HCT116 (cell line): Measurements from ENCODE around the gene SFXN4. TPM values are rescaled to one million over a fixed set of nuclear protein-coding genes. Genes with fewer than 3 reads are reported as not detected.
A peak's percentile ranks its signal among the peaks of the same experiment; 100 is the strongest.

Experiments used
- ATAC-seq: fragments of 200-7000 bp; cut with Tn5 transposase; 2 replicates; pipeline ENCODE4 v1.9.1; 2020; ENCODE audit warnings: mild to moderate bottlenecking, moderate library complexity
- BruUV-seq: library from RNA; stranded (reverse); fragments of 400-500 nt; replicated peaks from 2 replicates; lab custom pipeline; 2021; lab: Mats Ljungman, UMichigan
- CTCF ChIA-PET: fragments of 300-600 bp; sonication (Branson Sonifier 250); formaldehyde crosslinking; loops from one replicate; lab custom pipeline; 2021; ENCODE audit warnings: antibody characterized with exemption; lab: Charles Lee
- POLR2A ChIA-PET: fragments of 300-600, 350-600 bp; sonication (Branson Sonifier 250); formaldehyde crosslinking; loops from one replicate; lab custom pipeline; 2021; ENCODE audit warnings: antibody characterized with exemption; lab: Charles Lee
- RAD21 ChIA-PET, 2 experiments: fragments of 300-600 bp; sonication (Branson Sonifier 250); formaldehyde crosslinking; loops; one replicate each; lab custom pipeline; 2023; ENCODE audit warnings: low total read pairs in 2 of 2; ENCODE audit not compliant: uncharacterized antibody in 2 of 2, unreplicated experiment in 2 of 2, low non-redundant PET in 1 of 2; lab: Charles Lee
- DNase-seq: peaks from one replicate; pipeline ENCODE4 v3.0.0-alpha.2; 2010; ENCODE audit warnings: low read depth, low spot score
- H2AFZ ChIP-seq: fragments of 200-600 bp; shearing (Covaris generic), sonication (generic); 2 replicates; pipeline ENCODE4 v1.6.1; 2017; ENCODE audit warnings: low read depth, mixed run types, mixed read lengths, antibody characterized with exemption, low read length; ENCODE audit not compliant: poor library complexity, severe bottlenecking
- H3K27ac ChIP-seq: 2 replicates; pipeline ENCODE4 v1.5.1; 2012; ENCODE audit warnings: low read depth, low read length
- H3K27me3 ChIP-seq: fragments of 200-600 bp; sonication (generic); 2 replicates; pipeline ENCODE4 v1.6.1; 2016; ENCODE audit warnings: mixed run types, low read length, mixed read lengths; ENCODE audit not compliant: insufficient read depth
- H3K36me3 ChIP-seq, 2 experiments: fragments of 200-500 bp in 1 of 2; fragments of 200-600 bp in 1 of 2; sonication (Bioruptor generic) in 1 of 2; sonication (generic) in 1 of 2; 2 replicates each; pipeline versions ENCODE4 v1.5.1 to v1.6.1; 2014 to 2016; ENCODE audit warnings: low read length in 2 of 2, inconsistent platforms in 1 of 2, mixed read lengths in 1 of 2, mixed run types in 1 of 2; ENCODE audit not compliant: insufficient read depth in 2 of 2, control insufficient read depth in 1 of 2
- H3K4me1 ChIP-seq, 2 experiments: fragments of 200-600 bp in 1 of 2; sonication (generic) in 1 of 2; 2 replicates each; pipeline versions ENCODE4 v1.5.1 to v1.6.1; 2012 to 2017; ENCODE audit warnings: low read length in 2 of 2, inconsistent platforms in 1 of 2, mild to moderate bottlenecking in 1 of 2, mixed read lengths in 1 of 2, mixed run types in 1 of 2, moderate library complexity in 1 of 2; ENCODE audit not compliant: insufficient read depth in 2 of 2, control insufficient read depth in 1 of 2
- H3K4me2 ChIP-seq: fragments of 200-600 bp; sonication (generic); 2 replicates; pipeline ENCODE4 v1.6.1; 2017; ENCODE audit warnings: mixed run types, low read length, mixed read lengths
- H3K4me3 ChIP-seq, 2 experiments: fragments of 200-600 bp in 1 of 2; sonication (generic) in 1 of 2; replicated peaks in 1 of 2; 2 replicates each; pipeline ENCODE4 v1.5.1; 2011 to 2016; ENCODE audit warnings: low read length in 2 of 2, control low read depth in 1 of 2, low read depth in 1 of 2, mild to moderate bottlenecking in 1 of 2, mixed read lengths in 1 of 2, mixed run types in 1 of 2
- H3K79me2 ChIP-seq: fragments of 200-600 bp; sonication (generic); 2 replicates; pipeline ENCODE4 v1.6.1; 2017; ENCODE audit warnings: mild to moderate bottlenecking, mixed run types, low read length, moderate library complexity, mixed read lengths; ENCODE audit not compliant: insufficient read depth
- H3K9ac ChIP-seq: fragments of 200-600 bp; sonication (generic); 2 replicates; pipeline ENCODE4 v1.6.1; 2016; ENCODE audit warnings: low read length, mixed read lengths
- H3K9me2 ChIP-seq: fragments of 200-600 bp; sonication (generic), shearing (Covaris generic); 2 replicates; pipeline ENCODE4 v1.6.1; 2017; ENCODE audit warnings: mixed run types, mild to moderate bottlenecking, moderate library complexity; ENCODE audit not compliant: insufficient read depth
- H3K9me3 ChIP-seq, 2 experiments: fragments of 200-500 bp in 1 of 2; fragments of 200-600 bp in 1 of 2; sonication (Bioruptor generic) in 1 of 2; sonication (generic) in 1 of 2; 2 replicates each; pipeline ENCODE4 v1.6.1; 2014 to 2017; ENCODE audit warnings: low read length in 2 of 2, mixed read lengths in 2 of 2, inconsistent platforms in 1 of 2, low read depth in 1 of 2, mild to moderate bottlenecking in 1 of 2, mixed run types in 1 of 2, moderate library complexity in 1 of 2; ENCODE audit not compliant: control insufficient read depth in 1 of 2, insufficient read depth in 1 of 2
- H4K20me1 ChIP-seq: fragments of 200-600 bp; sonication (generic), shearing (Covaris generic); 2 replicates; pipeline ENCODE4 v1.6.1; 2017; ENCODE audit warnings: mixed run types, mild to moderate bottlenecking, moderate library complexity; ENCODE audit not compliant: insufficient read depth
- ATF3 ChIP-seq: IDR thresholded peaks from 2 replicates; pipeline ENCODE4 v1.6.1; 2012
- CEBPB ChIP-seq: IDR thresholded peaks from 2 replicates; pipeline ENCODE4 v1.6.1; 2012; ENCODE audit warnings: low read depth
- CTCF ChIP-seq, 3 experiments: fragments of 200-600 bp in 1 of 3; sonication (generic) in 1 of 3; IDR thresholded peaks in 2 of 3; conservative IDR thresholded peaks in 1 of 3; 2 replicates each; pipeline ENCODE4 v1.5.1; 2012 to 2017; ENCODE audit warnings: low read depth in 2 of 3, low read length in 2 of 3, antibody characterized with exemption in 1 of 3, borderline replicate concordance in 1 of 3, control low read depth in 1 of 3, mild to moderate bottlenecking in 1 of 3, mixed read lengths in 1 of 3, mixed run types in 1 of 3, moderate library complexity in 1 of 3; ENCODE audit not compliant: insufficient read depth in 1 of 3
- EGR1 ChIP-seq: IDR thresholded peaks from 2 replicates; pipeline ENCODE4 v1.6.1; 2012; ENCODE audit warnings: low read depth
- ELF1 ChIP-seq: IDR thresholded peaks from 2 replicates; pipeline ENCODE4 v1.6.1; 2012; ENCODE audit warnings: low read depth, borderline replicate concordance
- EZH2 ChIP-seq: fragments of 200-600 bp; sonication (generic); IDR thresholded peaks from 2 replicates; pipeline ENCODE4 v1.6.1; 2017; ENCODE audit warnings: antibody characterized with exemption, mixed run types
- EZH2phosphoT487 ChIP-seq: fragments of 200-600 bp; IDR thresholded peaks from 2 replicates; pipeline ENCODE4 v1.6.1; 2018; ENCODE audit warnings: antibody characterized with exemption, borderline replicate concordance
- FOSL1 ChIP-seq: IDR thresholded peaks from 2 replicates; pipeline ENCODE4 v1.6.1; 2012; ENCODE audit warnings: low read depth
- JUND ChIP-seq: IDR thresholded peaks from 2 replicates; pipeline ENCODE4 v1.6.1; 2012
- POLR2A ChIP-seq: IDR thresholded peaks from 2 replicates; pipeline ENCODE4 v1.7.0; 2011; ENCODE audit warnings: borderline replicate concordance; ENCODE audit not compliant: insufficient read depth, insufficient read length; ENCODE audit errors: extremely low read depth
- POLR2AphosphoS5 ChIP-seq: IDR thresholded peaks from 2 replicates; pipeline ENCODE4 v1.6.1; 2011; ENCODE audit warnings: mild to moderate bottlenecking, low read depth, low read length, moderate library complexity
- REST ChIP-seq: IDR thresholded peaks from 2 replicates; pipeline ENCODE4 v1.6.1; 2012; ENCODE audit warnings: low read depth
- SIN3A ChIP-seq: IDR thresholded peaks from 2 replicates; pipeline ENCODE4 v1.6.1; 2012; ENCODE audit warnings: low read depth
- SRF ChIP-seq: IDR thresholded peaks from 2 replicates; pipeline ENCODE4 v1.6.1; 2012; ENCODE audit warnings: low read depth
- TCF7L2 ChIP-seq: IDR thresholded peaks from 2 replicates; pipeline ENCODE4 v1.7.0; 2011; ENCODE audit warnings: borderline replicate concordance, inconsistent platforms; ENCODE audit not compliant: insufficient read depth, insufficient read length; ENCODE audit errors: extremely low read depth
- ZBTB33 ChIP-seq: IDR thresholded peaks from 2 replicates; pipeline ENCODE4 v1.6.1; 2011; ENCODE audit warnings: mild to moderate bottlenecking, low read length, moderate library complexity; ENCODE audit not compliant: insufficient replicate concordance; ENCODE audit errors: extremely low read depth
- ZFX ChIP-seq: fragments of 450-650 bp; IDR thresholded peaks from 2 replicates; pipeline ENCODE4 v1.6.1; 2017
- ZNF274 ChIP-seq: fragments of 200-500 bp; sonication (Bioruptor generic); IDR thresholded peaks from 2 replicates; pipeline ENCODE4 v1.6.1; 2014; ENCODE audit warnings: mild to moderate bottlenecking, low read depth, low read length, inconsistent platforms
- intact Hi-C: fragments of 100-400 bp; cut with micrococcal nuclease; formaldehyde crosslinking; loops from 2 replicates; pipeline ENCODE4 v1.10.0; 2022
- total RNA-seq: library from RNA; stranded (reverse); gene quantifications from one replicate; pipeline ENCODE4 v1.2.1, GENCODE V29; 2021; ENCODE audit not compliant: unreplicated experiment

Gene SFXN4
- total RNA-seq, 1 experiment from 2014 or later = 58.2 TPM

- H3K4me2 ChIP-seq = peak overlapping the region; percentile 17
- ChIA-PET CTCF (no interaction called here), POLR2A (interaction anchor here (0.6 kb wide), 2 partner anchors 16 to 172 kb away, joined by 3 to 5 read pairs; no protein-coding TSS in a partner anchor)
- H3K4me1 ChIP-seq = peaks cover 4 to 26% of the 10 kb centered on the region in 2 experiments
- H3K36me3 ChIP-seq = no peaks in the 10 kb centered on the region
- H2AFZ ChIP-seq = peak overlapping the region; percentile 0
- H3K79me2 ChIP-seq = peaks cover 11% of the 10 kb centered on the region
- no peak overlapping the region for H3K9ac ChIP-seq
- H3K4me3 ChIP-seq = no peak overlapping the region
- H3K9me3 ChIP-seq = no peaks in the 10 kb centered on the region
- no peaks in the 10 kb centered on the region; the same call in 1 of the 2 replicates for H3K9me2 ChIP-seq
- intact Hi-C loops = no loop called here
- no peak for TF ChIP-seq SIN3A
- TF ChIP-seq CEBPB = no peak
- no peak for TF ChIP-seq ATF3
- no peak for TF ChIP-seq ZFX
- no peak for TF ChIP-seq EZH2
- no peak for TF ChIP-seq ELF1
- no peak for TF ChIP-seq EGR1
- no peak for TF ChIP-seq SRF
- TF ChIP-seq FOSL1 = no peak
- TF ChIP-seq ZBTB33 = no peak
- TF ChIP-seq POLR2A = no peak
- TF ChIP-seq JUND = no peak
- TF ChIP-seq TCF7L2 = no peak
- TF ChIP-seq POLR2AphosphoS5 = no peak
- TF ChIP-seq EZH2phosphoT487 = no peak
- TF ChIP-seq ZNF274 = no peak
- no peak for TF ChIP-seq CTCF (IDR thresholded peaks at IDR 0.05 in 2 of 3, conservative IDR thresholded peaks at IDR 0.05 in 1 of 3; ENCODE audit: borderline replicate concordance in 1 of 3, insufficient read depth in 1 of 3, low read depth in 2 of 3, low read length in 2 of 3)
- no peak for TF ChIP-seq REST
- TF ChIP-seq, all 23 proteins: peak for 0
- RAD21 ChIA-PET = interaction anchor here in 1 of 2 experiments (0.6 kb wide), 1 partner anchor 183 kb away, joined by 4 read pairs; no protein-coding TSS in a partner anchor
- no TSS peak for BruUV-seq
- Histone ChIP-seq H3K27ac (no peak overlapping the region), H3K27me3 (no peaks in the 10 kb centered on the region), H4K20me1 (no peaks in the 10 kb centered on the region)
- no peak for DNase-seq
- ATAC-seq = no peak
These were observed 64.9 kb downstream of the SFXN4 start for GRCh38 chr10:119100434-119101238.
